Osteocyte (in vitro differentiated cells): ENCODE measurements around the gene CCL13. TPM values are rescaled to one million over a fixed set of nuclear protein-coding genes. Genes with fewer than 3 reads are reported as not detected.

Experiments used
- DNase-seq: peaks from one replicate; pipeline ENCODE4 v3.0.0; 2021; ENCODE audit warnings: mixed read lengths; ENCODE audit not compliant: unreplicated experiment; ENCODE audit errors: extremely low spot score
- H3K27ac Mint-ChIP-seq: one replicate; pipeline ENCODE4 v1.8.0; 2021; ENCODE audit warnings: mild to moderate bottlenecking, mixed read lengths; ENCODE audit not compliant: unreplicated experiment
- H3K27me3 Mint-ChIP-seq: one replicate; pipeline ENCODE4 v1.8.0; 2021; ENCODE audit warnings: mixed read lengths; ENCODE audit not compliant: unreplicated experiment
- H3K36me3 Mint-ChIP-seq: one replicate; pipeline ENCODE4 v1.8.0; 2021; ENCODE audit warnings: mixed read lengths; ENCODE audit not compliant: unreplicated experiment
- H3K4me1 Mint-ChIP-seq: one replicate; pipeline ENCODE4 v1.8.0; 2021; ENCODE audit warnings: mixed read lengths; ENCODE audit not compliant: unreplicated experiment
- H3K4me3 Mint-ChIP-seq: one replicate; pipeline ENCODE4 v1.8.0; 2021; ENCODE audit warnings: mild to moderate bottlenecking, moderate library complexity, mixed read lengths; ENCODE audit not compliant: unreplicated experiment
- H3K9me3 Mint-ChIP-seq: one replicate; pipeline ENCODE4 v1.8.0; 2021; ENCODE audit warnings: mixed read lengths; ENCODE audit not compliant: unreplicated experiment
- CTCF ChIP-seq: fragments of 200-600 bp; sonication (generic); IDR thresholded peaks from 2 replicates; pipeline ENCODE4 v1.5.0; 2021; ENCODE audit warnings: antibody characterized with exemption, mild to moderate bottlenecking, moderate library complexity
- total RNA-seq: library from RNA; stranded (reverse); gene quantifications from 2 replicates; pipeline ENCODE4 v1.2.1, GENCODE V29; 2021

Gene CCL13
- total RNA-seq, 1 donor from 2014 or later, result not detected

DNA sequence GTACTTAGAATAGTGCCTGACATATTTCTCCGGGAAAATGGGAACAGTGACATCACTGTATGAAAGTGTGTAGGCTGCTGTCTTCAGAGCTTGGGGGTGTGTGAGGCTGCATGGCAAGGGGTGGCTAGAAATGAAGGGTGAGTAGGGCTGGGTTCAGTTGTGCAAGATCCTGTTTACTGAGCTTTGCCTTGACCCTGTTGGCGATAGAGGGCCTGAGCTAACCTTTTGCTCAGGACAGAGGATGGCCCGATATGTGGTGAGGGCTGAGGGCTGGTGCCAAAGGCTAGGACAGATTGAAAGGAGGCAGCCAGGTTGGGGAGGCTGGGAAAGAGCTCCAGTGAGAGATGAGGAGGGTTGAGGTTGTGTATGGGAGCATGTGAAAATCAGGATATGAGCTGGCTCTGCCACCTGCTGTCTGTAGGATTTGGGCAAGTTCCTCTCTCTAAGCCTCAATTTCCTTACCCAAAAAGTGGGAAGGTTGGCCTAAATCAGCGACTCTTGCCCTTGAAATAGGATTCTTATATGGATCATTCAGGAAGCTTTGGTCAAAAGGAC is 12.7 kb downstream of the CCL13 start:
- Mint-ChIP-seq H3K27me3 (peaks cover 18% of the 10 kb centered on the region), H3K27ac (no peak overlapping the region), H3K4me1 (no peaks in the 10 kb centered on the region), H3K9me3 (no peaks in the 10 kb centered on the region), H3K36me3 (no peaks in the 10 kb centered on the region), H3K4me3 (no peak overlapping the region)
- no peak for TF ChIP-seq CTCF
- no peak for DNase-seq

DNA sequence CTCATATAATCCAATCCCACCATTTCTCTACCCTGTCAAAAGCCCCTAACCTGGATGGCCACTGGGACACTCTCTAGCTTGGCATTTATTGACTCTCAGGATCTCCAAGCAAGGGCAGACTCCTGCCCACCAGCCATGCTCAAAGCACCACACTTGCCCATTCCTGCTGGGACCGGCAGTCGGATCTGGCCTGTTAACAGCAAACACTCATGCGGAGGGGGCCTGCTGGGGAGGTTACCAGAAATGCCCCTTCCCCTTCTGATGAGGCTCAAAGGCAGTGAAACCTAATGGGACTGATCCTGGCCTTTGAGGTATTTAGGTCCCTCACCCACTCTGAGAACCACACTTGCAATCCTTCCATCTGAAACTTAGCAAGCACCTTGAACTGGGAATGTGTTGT is 13.3 kb downstream of the CCL13 start:
- TF ChIP-seq CTCF, result no peak
- peaks cover 14% of the 10 kb centered on the region for H3K27me3 Mint-ChIP-seq
- no peak for DNase-seq
- no peaks in the 10 kb centered on the region for H3K4me1 Mint-ChIP-seq
- H3K9me3 Mint-ChIP-seq, result no peaks in the 10 kb centered on the region
- no peak overlapping the region for H3K4me3 Mint-ChIP-seq
- no peak overlapping the region for H3K27ac Mint-ChIP-seq
- H3K36me3 Mint-ChIP-seq, result no peaks in the 10 kb centered on the region

- Mint-ChIP-seq H3K27me3 (peaks cover 10% of the 10 kb centered on the region), H3K4me1 (no peaks in the 10 kb centered on the region), H3K27ac (no peak overlapping the region), H3K4me3 (no peak overlapping the region), H3K9me3 (no peaks in the 10 kb centered on the region), H3K36me3 (no peaks in the 10 kb centered on the region)
- DNase-seq, result peak; percentile 56
- no peak for TF ChIP-seq CTCF
Measured at GRCh38 chr17:34370376-34370996, 14.2 kb downstream of the CCL13 start.

DNA sequence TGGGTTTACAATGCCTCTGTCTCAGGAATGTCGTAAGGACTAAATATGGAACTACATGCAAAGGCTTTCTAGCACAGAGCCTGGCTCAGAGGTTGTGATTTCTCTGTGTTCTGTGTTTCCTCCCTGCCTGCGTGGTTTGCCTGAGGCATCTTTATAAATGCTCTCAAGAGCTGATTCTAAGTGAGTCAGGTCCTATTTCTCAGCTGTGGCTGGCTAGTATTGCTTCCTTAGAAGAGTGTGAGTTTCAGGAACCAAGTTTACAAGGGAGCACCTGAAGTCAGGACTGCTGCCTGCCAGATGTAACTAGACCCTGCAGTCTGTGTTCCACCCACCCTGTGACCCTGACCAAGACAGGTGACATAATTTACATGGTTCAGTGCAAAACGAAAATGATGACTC is 14.7 kb downstream of the CCL13 start:
- no peaks in the 10 kb centered on the region for H3K36me3 Mint-ChIP-seq
- no peaks in the 10 kb centered on the region for H3K9me3 Mint-ChIP-seq
- H3K4me3 Mint-ChIP-seq, result no peak overlapping the region
- TF ChIP-seq CTCF, result no peak
- DNase-seq, result peak; percentile 27
- H3K27me3 Mint-ChIP-seq, result peaks cover 10% of the 10 kb centered on the region
- H3K27ac Mint-ChIP-seq, result no peak overlapping the region
- H3K4me1 Mint-ChIP-seq, result no peaks in the 10 kb centered on the region

DNA sequence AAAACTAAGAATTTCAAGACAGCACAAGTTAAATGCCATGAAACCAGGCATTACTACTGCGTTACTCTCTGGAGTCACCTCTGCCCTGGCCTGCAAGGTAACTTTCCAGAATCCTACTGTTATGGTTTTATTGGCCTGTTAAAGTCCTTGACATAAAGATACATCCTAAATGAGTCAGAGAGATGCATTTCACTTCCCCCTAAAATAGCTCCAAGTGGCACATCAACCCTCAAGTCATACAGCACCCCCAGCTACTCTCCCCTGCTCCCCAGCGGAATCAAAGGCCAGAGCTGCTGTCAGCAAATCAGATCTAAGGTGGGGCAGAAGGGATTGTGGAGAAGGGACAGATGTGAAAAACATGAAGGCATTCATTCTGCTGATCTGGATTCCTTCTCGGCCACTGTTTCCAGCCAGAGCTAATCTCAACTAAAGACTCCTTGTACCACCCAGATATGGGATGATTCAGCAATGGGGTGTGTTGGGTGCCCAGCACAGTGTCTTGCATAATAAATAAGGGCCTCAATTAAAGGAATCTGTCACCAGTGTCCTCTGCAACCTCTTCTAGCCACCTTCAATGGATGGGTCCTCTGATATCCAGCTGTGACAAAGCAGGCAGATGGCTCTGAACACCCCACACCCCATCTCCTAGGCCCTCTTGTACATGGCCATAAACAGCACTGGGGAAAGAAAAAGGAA is 15.3 kb downstream of the CCL13 start:
- TF ChIP-seq CTCF, result no peak
- no peaks in the 10 kb centered on the region for H3K36me3 Mint-ChIP-seq

More for the DNA sequence above, 15.3 kb downstream of the CCL13 start:
- peaks cover 7% of the 10 kb centered on the region for H3K27me3 Mint-ChIP-seq
- H3K4me1 Mint-ChIP-seq, result no peaks in the 10 kb centered on the region
- H3K9me3 Mint-ChIP-seq, result no peaks in the 10 kb centered on the region
- H3K27ac Mint-ChIP-seq, result no peak overlapping the region
- no peak overlapping the region for H3K4me3 Mint-ChIP-seq
- peak; percentile 53 for DNase-seq
